ACHN (cell line): Measurements from ENCODE around the gene RNF225.
"Not testable (repeated sequence)": the region's sequence is repeated elsewhere in the genome, so short reads cannot be mapped to it uniquely, and the experiment has no call there.

Experiments used
- DNase-seq: peaks from one replicate; pipeline ENCODE4 v3.0.0-alpha.2; 2015
- in situ Hi-C: cut with HindIII; loops from 2 replicates; pipeline ENCODE4 v1.10.0; 2017; ENCODE audit warnings: low sequenced_read_pairs, low pct_ligation_motif_present, low pct_unique_long_range_greater_than_20kb

RNF225 gene

DNA sequence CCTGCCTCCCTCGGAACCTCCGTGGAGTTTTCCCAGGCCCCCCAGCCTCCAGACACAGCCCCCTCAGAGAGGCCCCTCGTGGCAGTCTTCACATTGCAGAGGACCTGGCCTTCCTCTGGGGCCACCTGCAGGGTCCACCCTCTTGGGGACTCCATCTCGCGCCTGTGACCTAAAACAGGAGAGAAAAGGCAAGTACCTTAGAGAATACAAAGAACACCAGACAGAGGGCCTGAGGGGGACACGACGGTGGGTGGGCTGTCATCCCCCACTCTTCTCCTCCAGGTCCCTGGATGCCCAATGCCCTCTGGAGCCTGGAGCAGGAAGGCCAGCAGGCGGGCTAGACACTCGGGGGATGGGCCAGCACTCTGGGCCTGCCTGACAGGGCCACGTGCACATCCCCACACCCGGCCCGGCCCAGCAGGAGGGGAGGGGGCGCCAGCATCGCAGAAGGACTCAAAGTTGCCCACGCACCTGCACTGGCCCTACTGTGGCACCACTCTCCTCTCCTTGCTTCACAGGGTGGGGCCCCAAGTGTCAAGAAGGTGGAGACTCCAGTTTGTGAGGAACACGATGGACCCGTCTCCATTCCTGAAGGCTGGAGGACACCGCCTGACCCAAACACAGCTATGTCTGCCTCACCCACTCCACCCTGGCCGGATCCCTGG lies 37.8 kb upstream of the RNF225 start:
- in situ Hi-C loops: no loop called here
- no peak for DNase-seq

DNA sequence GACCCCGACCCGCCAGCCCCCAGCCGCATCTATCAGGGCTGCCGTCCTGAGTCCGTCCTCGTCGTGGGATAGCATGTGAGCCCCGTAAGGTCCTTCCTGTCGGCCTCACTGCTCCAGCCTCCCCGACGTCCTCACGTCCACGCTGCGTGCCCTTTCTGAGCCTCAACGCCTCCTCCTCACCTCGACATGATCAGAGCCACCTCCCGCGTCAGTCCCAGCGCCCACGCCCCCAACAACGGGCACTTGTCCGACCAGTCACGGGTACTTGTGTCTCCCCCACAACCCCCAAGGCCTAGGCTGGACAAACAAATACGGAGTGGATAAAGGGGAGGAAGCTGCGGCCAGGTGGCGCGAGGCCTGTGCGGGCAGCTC lies 33.6 kb upstream of the RNF225 start:
- DNase-seq: peak; percentile 38
- in situ Hi-C loops: no loop called here

DNA sequence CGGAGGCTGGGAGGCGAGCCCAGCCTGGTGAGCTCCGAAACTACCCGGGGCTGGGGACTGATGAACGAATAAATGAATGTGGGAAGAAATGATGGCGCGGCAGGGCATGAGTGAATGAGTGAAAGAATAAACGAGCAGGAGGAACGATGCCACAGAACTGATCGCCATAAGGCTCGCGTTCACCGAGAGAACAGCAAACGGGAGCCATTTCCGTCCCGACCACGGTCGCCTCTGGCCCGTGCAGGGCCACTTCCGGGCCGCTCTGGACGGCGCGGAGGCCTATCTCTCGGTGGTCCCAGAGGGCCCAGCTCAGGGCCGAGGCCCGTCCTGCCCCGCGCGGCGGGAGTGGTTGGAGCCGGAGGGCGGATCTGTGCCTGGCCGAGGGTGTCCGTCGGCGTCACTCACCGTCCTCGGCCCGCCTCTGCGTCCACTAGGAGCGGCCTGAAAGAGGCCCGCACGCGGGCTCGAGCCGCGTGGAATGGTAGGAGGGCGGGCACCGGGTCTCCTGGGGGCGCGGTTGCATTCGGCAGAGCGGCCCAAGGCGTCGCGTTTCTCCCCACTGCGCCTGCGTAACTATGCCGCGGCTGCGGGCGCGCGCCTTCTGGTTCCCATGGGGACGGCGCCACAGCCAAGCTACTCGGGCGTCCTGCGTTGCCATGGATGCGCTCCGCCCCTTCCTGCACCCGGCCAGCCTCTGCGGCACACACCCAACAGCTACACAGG lies 33.0 kb upstream of the RNF225 start, which contains the start of gene ZNF497:
ZNF497 (minus strand) TSS at position 480 of the 723 bp plus-strand sequence. CDS start 5,116 bp downstream, outside the sequence.
- in situ Hi-C loops: no loop called here
- DNase-seq: peak; percentile 94

DNA sequence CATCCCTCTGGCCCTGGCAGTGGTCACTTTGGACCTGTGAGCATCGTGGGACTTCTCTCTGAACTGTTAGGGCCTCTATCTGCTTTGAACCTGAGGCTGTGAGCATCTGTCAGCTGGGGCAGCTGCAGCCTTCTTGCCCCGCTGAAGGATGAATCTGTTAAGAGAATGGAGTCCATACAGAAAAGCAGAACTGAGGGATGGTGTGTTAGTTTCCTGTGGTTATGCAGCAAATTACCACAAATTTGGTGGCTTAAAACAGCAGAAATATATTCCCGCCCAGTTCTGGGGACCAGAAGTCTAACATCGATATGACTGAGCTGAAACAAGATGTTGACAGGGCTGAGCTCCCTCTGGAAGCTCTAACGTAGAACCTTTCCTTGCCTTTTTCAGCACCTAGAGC lies 31.3 kb upstream of the RNF225 start:
- DNase-seq: no peak
- in situ Hi-C loops: no loop called here

GRCh38 chr19:58366585-58367430 lies 28.6 kb upstream of the RNF225 start:
- DNase-seq: no peak
- in situ Hi-C loops: no loop called here

DNA sequence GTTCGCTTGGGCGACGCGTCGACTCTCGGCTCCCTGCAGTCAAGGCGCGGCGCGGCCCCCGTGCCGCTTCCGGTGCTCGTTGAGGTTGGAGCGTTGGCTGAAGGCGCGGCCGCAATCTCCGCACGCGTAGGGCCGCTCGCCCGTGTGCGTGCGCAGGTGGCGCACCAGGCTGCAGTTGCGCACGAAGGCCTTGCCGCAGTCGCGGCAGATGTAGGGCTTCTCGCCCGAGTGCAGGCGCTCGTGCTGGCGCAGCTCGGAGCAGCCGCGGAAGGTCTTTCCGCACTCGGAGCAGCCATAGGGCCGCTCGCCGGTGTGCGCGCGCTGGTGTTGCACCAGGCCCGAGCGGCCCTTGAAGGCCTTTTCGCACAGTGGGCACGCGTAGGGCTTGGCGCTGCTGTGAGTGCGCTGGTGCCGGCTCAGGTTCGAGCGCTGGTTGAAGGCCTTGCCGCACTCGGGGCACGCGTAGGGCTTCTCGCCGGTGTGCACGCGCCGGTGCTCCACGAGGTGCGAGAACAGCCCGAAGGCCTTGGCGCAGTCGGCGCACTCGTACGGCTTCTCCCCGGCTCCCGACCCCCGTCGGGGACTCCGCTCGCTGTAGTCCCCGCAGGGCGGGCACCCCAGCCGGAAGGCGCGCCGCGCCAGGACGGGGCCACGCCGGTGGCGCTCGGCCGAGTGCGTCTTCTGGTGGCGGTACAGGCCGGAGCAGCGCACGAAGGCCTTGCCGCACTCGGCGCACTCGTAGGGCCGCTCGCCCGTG lies 27.6 kb upstream of the RNF225 start:
- no peak for DNase-seq
- in situ Hi-C loops: no loop called here

- in situ Hi-C loops: no loop called here
- no peak for DNase-seq
These were observed 26.7 kb upstream of the RNF225 start for GRCh38 chr19:58368561-58369360.

DNA sequence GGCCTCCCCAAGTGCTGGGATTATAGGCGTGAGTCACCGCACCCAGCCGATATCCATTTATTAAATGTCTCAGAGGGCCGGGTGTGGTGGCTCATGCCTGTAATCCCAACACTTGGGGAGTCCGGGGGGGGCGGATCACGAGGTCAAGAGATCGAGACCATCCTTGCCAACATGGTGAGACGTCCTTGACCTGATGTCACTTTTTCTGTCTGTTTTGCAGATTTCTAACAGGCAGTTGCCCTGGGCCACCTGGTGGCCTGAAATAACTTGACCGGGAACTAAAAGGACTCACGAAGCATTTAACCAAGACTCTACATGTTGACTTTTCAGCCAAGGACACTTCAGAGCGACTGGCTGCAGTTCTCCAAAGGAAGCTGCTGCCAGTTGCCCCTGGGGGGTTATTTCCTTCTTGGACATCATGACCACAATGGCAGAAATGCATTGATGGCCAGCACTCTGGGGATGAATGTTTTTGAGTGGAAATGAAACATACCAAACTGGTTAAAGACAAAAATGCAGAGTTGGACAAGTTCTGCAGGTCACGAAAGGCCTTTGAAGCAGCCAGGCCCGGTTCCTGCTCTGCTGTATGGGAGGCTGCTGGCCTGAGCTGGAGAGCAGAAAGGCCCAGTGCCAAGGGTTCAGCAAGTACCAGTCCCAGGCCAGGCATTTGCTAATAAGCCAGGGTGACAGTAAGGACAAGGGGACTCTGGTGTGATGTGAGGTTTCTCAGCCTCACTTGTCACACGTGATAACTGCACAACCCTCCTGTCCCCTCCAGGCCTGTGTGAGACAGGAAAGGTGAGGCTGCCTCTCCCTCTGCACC lies 22.9 kb upstream of the RNF225 start:
- in situ Hi-C loops: no loop called here
- DNase-seq: no peak

DNA sequence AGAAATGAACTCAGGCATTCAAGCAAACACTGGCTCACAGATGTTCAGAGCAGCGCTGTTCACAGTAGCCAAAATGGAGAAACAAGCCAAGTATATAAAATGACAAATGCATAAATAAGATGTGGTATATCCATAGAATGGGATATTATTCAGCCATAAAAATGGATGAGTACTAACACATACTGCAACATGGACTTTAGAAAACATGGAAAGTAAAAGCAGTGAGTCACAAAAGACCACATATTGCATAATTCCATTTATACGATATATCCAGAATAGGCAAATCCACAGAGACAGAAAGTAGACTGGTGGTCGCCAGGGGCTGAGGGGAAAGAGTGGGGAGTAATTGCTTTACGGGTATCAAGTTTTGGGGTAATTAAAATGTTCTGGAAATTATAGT lies 21.3 kb upstream of the RNF225 start:
- no peak for DNase-seq
- in situ Hi-C loops: no loop called here

- DNase-seq, in situ Hi-C loops: not testable (repeated sequence)
These were observed 18.7 kb upstream of the RNF225 start for GRCh38 chr19:58376724-58377123.

DNA sequence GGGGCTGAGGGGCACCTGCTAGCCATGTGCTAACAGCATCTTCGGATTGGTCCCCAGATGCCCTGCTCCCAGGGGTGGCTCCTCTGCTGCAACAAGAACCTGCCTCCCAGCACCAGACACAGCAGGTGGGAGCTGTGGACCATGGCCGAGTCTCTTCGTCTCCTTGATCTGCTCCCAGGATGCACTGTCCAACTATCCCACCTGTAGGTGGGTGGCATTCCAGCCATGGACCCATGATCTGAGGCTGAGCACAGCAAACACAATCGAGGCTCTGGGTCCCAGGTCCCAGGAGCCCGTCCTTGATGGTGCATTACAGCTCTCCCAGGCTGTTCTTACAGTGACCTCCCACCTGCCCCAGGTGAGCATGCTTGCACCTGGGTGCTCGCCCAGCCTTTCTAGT lies 16.2 kb upstream of the RNF225 start:
- no peak for DNase-seq
- in situ Hi-C loops: no loop called here

GRCh38 chr19:58380037-58380661 lies 15.3 kb upstream of the RNF225 start:
- in situ Hi-C loops: no loop called here
- no peak for DNase-seq

DNA sequence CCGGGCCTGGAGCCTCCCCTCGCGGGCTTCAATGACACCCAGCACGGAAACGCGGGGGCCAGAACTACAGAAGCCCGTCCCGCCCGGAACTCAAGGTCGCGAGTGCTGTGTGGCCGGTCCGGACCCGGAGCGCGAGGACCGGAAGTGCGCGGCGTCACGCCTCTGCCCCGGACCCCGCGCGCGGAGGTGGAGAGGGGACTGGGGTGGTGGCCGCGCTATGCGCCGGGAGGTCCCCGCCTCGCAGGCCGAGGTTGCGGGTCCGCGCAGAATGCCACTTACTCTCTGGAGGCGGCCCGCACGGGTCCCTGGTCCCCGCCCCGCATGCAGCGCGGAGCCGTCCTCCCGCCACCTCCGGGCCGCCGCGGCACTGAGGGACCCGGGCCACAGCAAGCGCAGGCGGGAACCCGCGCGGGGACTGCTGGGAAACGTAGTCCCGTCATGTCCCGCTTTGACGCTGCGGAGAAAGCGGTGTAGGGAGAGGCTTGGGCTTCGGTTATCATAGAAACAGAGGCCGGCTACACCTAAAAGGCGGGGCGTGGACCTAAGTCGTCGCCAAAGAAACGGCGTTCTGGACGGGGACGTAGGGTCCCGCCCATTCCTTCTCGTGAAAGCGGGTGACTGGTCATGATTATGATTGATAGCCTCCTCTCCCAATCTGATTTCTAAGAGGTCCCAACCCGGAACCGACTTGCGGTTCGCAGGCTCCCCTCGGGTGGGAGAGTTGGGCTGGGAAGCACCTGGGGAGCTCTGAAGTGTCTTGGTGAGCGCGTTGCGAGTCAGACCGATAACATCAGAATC lies 14.6 kb upstream of the RNF225 start, which contains the start of gene ZNF837:
ZNF837 (minus strand) TSS at position 369 of the 798 bp plus-strand sequence. CDS start 11,698 bp downstream, outside the sequence.
- DNase-seq: peak; percentile 99
- in situ Hi-C loops: no loop called here

DNA sequence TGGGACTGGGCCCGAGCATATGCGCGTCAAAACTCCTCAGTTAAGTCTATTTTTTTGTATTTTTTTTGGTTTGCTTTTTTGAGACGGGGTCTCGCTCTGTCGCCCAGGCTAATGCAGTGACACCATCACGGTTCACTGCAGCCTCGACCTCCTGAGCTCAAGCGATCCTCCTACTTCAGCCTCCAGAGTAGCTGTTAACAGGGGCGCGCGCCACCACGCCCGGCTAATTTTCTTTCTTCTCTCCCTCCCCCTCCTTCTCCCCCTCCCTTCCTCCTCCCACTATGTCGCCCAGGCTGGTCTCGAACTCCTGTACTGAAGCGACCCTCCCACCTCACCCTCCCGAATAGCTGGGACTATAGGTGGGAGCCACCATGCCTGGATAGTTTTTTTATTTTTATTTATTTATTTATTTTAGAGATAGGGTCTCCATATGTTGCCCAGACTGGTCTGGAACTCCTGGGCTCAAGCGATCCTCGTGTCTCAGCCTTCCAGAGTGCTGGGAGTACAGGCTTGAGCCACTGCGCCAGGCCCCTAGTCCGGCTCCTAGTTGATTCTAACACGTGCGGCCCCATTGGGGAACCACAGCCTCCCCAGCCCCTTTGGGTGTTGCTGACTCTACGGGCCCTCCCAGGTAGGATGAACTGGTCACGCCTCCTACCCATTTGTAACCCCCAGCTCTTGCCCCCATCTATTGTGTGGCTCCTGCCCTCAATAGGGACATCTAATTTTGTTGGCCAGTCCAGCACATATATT lies 13.8 kb upstream of the RNF225 start:
- in situ Hi-C loops: no loop called here
- no peak for DNase-seq

DNA sequence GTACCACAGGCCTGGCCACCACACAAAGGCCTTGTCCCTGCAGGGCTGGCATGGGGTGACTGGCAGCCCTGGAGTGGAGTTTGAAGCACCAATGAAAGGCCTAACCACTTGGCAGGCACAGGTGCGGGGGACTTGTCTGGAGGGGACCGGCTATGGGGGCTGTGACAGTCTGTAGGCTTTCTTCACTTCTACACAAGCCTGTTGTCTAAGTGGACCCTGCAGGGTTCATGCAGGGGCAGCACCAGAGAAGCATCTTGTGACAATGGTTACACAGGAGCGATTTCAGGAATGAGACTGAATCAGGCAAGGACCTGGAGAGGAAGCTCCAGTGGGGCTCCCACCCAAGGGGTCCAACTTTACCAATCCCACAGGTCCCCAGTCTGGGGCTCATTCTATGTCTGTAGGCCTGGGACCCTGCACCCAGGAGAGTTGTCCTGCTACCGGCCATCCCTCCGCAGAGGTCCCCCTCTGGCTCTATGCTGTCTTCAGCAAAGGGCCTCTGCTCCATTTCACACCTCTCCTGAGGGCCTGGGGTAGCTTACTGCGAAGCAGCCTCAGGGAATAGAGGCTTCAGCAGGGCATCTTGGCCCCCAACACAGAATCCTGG lies 12.4 kb upstream of the RNF225 start:
- DNase-seq: no peak
- in situ Hi-C loops: no loop called here
